Ascending aorta (tissue), 2 donors: ENCODE results near the gene PALB2. TPM values are rescaled to one million over a fixed set of nuclear protein-coding genes. Genes with fewer than 3 reads are reported as not detected.

Source experiments
- DNase-seq, 2 donors: peaks; one replicate each; pipeline ENCODE4 v3.0.0-alpha.2; 2019; ENCODE audit warnings: low spot score in 2 of 2
- H3K27ac ChIP-seq, 2 donors: fragments of 200-600 bp; sonication (generic); one replicate each; pipeline ENCODE4 v1.5.1; 2016 to 2017; ENCODE audit warnings: mild to moderate bottlenecking in 1 of 2
- H3K27me3 ChIP-seq: fragments of 200-600 bp; sonication (generic); one replicate; pipeline ENCODE4 v1.5.1; 2017
- H3K36me3 ChIP-seq, 2 donors: fragments of 200-600 bp; sonication (generic); one replicate each; pipeline ENCODE4 v1.5.1; 2016
- H3K4me1 ChIP-seq, 2 donors: fragments of 200-600 bp; sonication (generic); one replicate each; pipeline ENCODE4 v1.5.1; 2016 to 2017; ENCODE audit warnings: mild to moderate bottlenecking in 1 of 2
- H3K4me3 ChIP-seq, 2 donors: fragments of 200-600 bp; sonication (generic); one replicate each; pipeline ENCODE4 v1.5.1; 2016 to 2017; ENCODE audit warnings: mild to moderate bottlenecking in 1 of 2
- H3K9me3 ChIP-seq, 2 donors: fragments of 200-600 bp; sonication (generic); one replicate each; pipeline ENCODE4 v1.5.1; 2016
- intact Hi-C: fragments of 100-400 bp; cut with DNase I; formaldehyde crosslinking; loops from one replicate; pipeline ENCODE4 v1.15.1; 2023
- total RNA-seq: library from RNA; depleted of rRNA; stranded (reverse); fragments of >200 nt; gene quantifications from one replicate; pipeline ENCODE4 v1.1.0, GENCODE V29; 2016
- TF ChIP-seq, protein P1 (sequence below), 3 experiments: fragments of 200-600 bp in 2 of 3; fragments of 450-650 bp in 1 of 3; sonication (generic) in 2 of 3; IDR thresholded peaks; one replicate each; pipeline ENCODE4 v1.5.1; 2016 to 2019; ENCODE audit warnings: antibody characterized with exemption in 3 of 3, mild to moderate bottlenecking in 1 of 3, moderate library complexity in 1 of 3

Gene PALB2
- total RNA-seq, 1 donor from 2014 or later, result 2.1 TPM

DNA sequence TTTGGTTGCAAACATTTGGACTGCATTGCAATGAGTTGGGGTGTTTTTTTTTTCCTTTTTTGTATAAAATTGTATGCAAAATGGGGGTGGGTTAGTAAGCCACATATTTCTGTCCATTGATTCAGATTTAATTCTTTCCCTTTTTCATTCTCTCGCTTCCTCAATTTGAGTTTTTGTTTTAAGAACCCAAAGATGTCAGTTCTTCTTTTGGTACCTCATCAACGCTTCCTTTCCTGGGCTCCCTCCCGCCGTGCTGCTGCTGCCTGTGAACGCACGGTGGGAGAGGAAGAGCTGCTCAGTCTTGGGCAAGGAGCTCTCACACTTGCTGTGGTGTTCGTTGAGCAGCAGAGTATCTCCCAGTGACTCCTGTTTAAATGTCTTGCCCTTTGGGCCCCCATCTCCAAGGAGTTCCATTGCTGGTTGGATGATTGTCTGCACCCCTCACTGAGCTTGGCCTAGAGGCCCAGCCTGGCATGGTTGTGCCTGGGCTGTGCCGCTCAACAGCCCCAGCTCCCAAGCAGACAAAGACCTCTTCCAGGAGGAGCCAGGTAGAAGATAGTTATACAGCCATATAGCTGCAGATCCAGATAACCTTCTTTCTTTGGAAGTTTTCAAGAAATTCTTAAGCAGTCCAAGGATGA, 70.0 kb downstream of the PALB2 start:
- H3K36me3 ChIP-seq, result peaks cover 65 to 88% of the 10 kb centered on the region in 2 donors
- H3K27me3 ChIP-seq, result no peaks in the 10 kb centered on the region

DNA sequence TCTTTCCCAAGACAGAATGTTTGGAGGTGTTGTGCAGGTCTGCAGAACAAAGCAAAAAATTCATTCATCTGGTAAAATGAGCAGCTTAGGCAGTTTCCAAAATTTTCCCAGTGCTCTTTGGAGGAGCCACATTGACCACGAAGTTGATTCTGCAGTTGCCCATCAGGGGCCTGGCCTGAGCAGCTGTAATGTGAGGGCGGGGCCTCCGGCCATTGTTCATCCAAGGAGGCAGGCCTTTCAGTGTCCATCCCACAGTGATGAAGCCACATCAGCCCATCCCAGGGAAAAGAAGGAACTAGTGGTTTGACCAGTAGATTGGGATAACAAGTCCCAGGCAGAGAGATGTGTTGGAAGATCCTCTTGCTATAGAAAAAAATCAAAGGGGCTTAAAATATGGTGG, 73.5 kb downstream of the PALB2 start:
- no peaks in the 10 kb centered on the region for H3K9me3 ChIP-seq
- DNase-seq, result no peak
- H3K27me3 ChIP-seq, result no peaks in the 10 kb centered on the region
- H3K4me3 ChIP-seq, result no peak overlapping the region
- H3K4me1 ChIP-seq, result no peaks in the 10 kb centered on the region
- TF ChIP-seq, protein P1, sequence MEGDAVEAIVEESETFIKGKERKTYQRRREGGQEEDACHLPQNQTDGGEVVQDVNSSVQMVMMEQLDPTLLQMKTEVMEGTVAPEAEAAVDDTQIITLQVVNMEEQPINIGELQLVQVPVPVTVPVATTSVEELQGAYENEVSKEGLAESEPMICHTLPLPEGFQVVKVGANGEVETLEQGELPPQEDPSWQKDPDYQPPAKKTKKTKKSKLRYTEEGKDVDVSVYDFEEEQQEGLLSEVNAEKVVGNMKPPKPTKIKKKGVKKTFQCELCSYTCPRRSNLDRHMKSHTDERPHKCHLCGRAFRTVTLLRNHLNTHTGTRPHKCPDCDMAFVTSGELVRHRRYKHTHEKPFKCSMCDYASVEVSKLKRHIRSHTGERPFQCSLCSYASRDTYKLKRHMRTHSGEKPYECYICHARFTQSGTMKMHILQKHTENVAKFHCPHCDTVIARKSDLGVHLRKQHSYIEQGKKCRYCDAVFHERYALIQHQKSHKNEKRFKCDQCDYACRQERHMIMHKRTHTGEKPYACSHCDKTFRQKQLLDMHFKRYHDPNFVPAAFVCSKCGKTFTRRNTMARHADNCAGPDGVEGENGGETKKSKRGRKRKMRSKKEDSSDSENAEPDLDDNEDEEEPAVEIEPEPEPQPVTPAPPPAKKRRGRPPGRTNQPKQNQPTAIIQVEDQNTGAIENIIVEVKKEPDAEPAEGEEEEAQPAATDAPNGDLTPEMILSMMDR (IDR thresholded peaks at IDR 0.05), result no peak
- H3K27ac ChIP-seq, result no peak overlapping the region
- intact Hi-C loops, result no loop called here
- H3K36me3 ChIP-seq, result peaks cover 80 to 94% of the 10 kb centered on the region in 2 donors

More for the DNA sequence above, 70.0 kb downstream of the PALB2 start:
- no peak overlapping the region for H3K27ac ChIP-seq
- intact Hi-C loops, result no loop called here
- H3K4me1 ChIP-seq, result no peaks in the 10 kb centered on the region
- TF ChIP-seq, protein P1 (IDR thresholded peaks at IDR 0.05), result no peak
- DNase-seq, result no peak
- H3K9me3 ChIP-seq, result no peaks in the 10 kb centered on the region
- no peak overlapping the region for H3K4me3 ChIP-seq

GRCh38 chr16:23566724-23567123, 74.4 kb downstream of the PALB2 start:
- Histone ChIP-seq H3K27ac (no peak overlapping the region), H3K36me3 (peaks cover 76 to 94% of the 10 kb centered on the region in 2 donors), H3K4me3 (no peak overlapping the region), H3K9me3 (no peaks in the 10 kb centered on the region), H3K4me1 (no peaks in the 10 kb centered on the region), H3K27me3 (no peaks in the 10 kb centered on the region)
- no peak for DNase-seq
- TF ChIP-seq, protein P1 (IDR thresholded peaks at IDR 0.05), result no peak
- intact Hi-C loops, result no loop called here

DNA sequence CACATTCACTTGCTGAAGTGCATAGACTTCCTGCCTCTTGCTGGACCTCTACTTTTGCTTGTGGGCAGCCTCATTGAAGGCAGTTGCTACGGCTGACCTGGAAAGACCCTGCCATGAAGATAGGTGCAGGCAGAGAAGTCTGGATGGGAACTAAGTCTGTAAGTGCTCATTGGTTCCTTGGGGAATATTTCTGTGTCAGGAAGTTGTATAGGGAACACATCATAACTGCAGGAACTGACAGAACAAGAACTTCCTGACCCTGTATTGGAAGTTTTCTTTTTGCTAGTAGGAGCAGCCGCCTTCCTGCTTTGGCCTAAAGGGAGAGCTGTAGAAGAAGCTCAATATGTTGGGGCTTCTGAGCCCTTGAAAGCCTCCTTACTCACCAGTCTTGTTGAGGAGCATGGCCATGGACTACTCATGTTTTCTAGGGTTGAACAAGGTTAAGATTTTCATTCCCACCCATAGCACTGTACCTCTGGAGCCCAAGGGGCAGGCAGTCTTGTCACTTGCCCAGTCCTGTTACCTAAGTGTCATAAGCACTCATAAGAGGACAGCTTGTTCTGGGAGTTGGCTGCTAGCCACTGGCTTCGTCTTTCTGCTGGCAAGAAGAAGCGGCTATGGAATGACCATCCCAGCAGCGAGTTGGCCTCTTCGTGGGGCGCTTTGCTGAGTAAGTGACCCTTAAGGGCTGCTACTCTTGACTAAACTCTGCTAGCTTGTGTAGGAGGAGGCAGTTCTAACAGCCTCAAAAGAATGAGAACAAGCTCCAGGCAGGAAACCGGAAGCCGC, 76.3 kb downstream of the PALB2 start:
- Histone ChIP-seq H3K9me3 (no peaks in the 10 kb centered on the region), H3K4me1 (peaks cover 0 to 2% of the 10 kb centered on the region in 2 donors), H3K4me3 (no peak overlapping the region), H3K36me3 (peaks cover 85 to 97% of the 10 kb centered on the region in 2 donors), H3K27ac (no peak overlapping the region), H3K27me3 (no peaks in the 10 kb centered on the region)
- no peak for DNase-seq
- TF ChIP-seq, protein P1 (IDR thresholded peaks at IDR 0.05), result no peak
- intact Hi-C loops, result no loop called here

DNA sequence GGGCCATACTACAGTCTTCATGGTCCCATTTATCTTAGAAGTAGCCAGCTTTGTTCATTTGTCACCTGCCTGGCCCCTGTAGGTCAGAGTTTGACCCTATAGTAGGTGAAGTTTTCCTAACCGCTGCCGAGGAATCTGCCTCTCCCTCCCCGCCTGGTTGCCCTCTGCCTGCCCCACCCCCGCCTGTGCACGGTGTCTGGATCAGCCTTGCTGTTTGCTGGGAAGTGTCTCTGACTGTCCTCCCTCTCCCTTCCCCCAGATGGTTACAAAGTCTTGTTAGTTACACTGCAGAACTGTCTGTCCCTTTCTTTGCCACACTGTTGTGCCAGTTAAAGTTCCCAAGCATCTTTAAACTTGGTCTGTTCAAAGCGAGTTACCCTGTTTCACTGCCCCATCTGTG, 77.9 kb downstream of the PALB2 start:
- Histone ChIP-seq H3K9me3 (no peaks in the 10 kb centered on the region), H3K27me3 (no peaks in the 10 kb centered on the region), H3K4me3 (no peak overlapping the region), H3K27ac (no peak overlapping the region), H3K4me1 (peaks cover 4 to 12% of the 10 kb centered on the region in 2 donors), H3K36me3 (peaks cover 77 to 89% of the 10 kb centered on the region in 2 donors)
- no peak for DNase-seq
- intact Hi-C loops, result no loop called here
- TF ChIP-seq, protein P1 (IDR thresholded peaks at IDR 0.05), result no peak
